Stimulated activated naive CD4-positive, alpha-beta T cell treated with Interleukin-2 at 50 U/mL for 16 hours (primary cell): ENCODE results near the gene ADCY9.
A peak's percentile ranks its signal among the peaks of the same experiment; 100 is the strongest.
"Not testable (repeated sequence)": the region's sequence is repeated elsewhere in the genome, so short reads cannot be mapped to it uniquely, and the experiment has no call there.

Experiments used
- DNase-seq: peaks from one replicate; lab custom pipeline; 2025; lab: John Stamatoyannopoulos, UW

Gene ADCY9

GRCh38 chr16:4116325-4117249, at the start of gene ADCY9:
Gene ADCY9, minus strand, starts transcription at chr16:4116442. Its CDS starts 1,000 bp downstream, at chr16:4115442.
- peak; percentile 72 for DNase-seq

DNA sequence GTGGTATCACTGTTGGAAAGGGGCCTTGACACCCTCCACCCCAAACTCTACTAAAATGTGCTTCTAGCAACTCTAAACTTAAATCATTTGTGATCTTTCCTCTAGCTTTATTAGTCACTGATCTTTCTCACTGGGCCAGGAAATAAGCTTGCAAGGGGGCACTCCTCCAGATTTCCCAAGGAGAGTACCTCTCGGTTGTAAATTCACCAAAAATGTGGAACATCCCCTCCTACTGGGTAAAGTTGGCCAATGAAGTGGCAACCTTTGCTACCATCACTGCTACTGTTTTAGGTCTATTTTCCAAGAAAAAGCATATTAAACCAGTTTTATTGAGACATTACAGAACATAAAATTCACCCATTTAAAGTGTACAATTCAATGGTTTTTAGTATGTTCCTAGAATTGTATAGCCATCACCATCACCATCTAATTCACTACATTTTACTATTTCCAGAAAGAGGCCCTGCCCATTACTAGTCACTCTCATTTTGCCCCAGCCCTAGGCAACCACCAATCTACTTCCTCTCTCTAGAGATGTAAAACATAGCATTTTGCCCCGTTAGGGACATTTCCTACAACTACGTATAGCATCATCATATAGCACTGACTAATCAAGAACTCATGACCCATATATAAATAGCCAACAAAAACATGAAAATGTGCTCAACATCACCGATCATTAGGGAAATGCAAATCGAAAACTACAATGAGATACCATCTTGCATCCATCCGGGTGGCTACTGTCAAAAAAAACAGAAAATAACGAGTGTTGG, 44.6 kb upstream of the ADCY9 start:
- no peak for DNase-seq

- DNase-seq = no peak
These were observed 43.5 kb upstream of the ADCY9 start for GRCh38 chr16:4159726-4160125.

DNA sequence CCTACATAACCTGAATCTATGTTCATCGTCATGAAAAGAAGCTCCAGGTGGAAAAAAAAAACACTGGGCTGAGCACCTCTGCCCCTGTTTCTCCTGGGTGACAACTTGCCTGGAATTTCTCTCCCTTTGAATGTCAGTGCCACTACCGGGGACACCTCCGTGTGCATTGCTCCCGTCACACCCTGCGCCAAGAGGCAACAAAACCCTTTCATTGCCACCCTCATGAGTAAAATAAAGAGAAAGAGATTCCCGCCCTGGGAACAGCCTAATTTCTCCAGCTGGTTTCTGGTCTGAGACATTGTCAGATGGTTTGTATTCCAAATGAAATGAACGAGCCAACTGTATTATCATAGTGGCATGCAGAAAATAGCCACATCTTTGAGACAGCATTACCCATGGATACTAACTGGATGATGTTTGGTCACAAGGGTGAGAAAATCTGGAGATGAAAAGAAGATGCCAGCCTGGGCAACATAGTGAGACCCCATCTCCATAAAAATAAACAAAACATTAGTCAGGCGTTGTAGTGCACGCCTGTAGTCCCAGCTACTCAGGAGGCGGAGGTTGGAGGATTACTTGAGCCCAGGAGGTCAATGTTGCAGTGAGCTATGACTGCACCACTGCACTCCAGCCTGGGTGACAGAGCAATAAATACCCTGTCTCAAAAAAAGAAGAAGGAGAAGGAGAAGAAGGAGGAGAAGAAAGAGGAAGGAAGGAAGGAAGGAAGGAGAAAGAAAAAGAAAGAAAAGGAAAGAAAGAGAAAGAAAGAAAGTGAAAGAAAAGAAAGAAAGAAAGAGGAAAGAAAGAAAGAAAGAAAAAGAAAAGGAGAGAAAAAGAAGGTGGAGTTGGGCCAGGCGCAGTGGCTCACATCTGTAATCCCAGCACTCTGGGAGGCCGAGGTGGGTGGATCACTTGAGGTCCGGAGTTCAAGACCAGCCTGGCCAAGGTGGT, 42.2 kb upstream of the ADCY9 start:
- no peak for DNase-seq

- no peak for DNase-seq
These were observed 41.2 kb upstream of the ADCY9 start for GRCh38 chr16:4157376-4157825.

- not testable (repeated sequence) for DNase-seq
These were observed 40.3 kb upstream of the ADCY9 start for GRCh38 chr16:4156503-4156902.

DNA sequence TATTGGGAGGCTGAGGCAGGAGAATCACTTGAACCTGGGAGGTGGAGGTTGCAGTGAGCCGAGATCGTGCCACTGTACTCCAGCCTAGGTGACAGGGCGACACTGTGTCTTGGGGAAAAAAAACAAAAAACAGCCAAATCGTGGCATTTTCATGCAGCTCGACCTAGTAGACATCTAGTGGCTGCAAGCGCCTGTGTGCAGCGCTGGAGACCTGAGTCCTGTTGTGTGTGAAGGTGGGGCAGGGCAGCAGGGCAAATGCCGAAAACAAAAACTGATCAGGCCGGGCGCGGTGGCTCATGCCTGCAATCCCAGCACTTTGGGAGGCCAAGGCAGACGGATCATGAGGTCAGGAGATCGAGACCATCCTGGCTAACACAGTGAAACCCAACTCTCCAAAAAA, 37.1 kb upstream of the ADCY9 start:
- not testable (repeated sequence) for DNase-seq

DNA sequence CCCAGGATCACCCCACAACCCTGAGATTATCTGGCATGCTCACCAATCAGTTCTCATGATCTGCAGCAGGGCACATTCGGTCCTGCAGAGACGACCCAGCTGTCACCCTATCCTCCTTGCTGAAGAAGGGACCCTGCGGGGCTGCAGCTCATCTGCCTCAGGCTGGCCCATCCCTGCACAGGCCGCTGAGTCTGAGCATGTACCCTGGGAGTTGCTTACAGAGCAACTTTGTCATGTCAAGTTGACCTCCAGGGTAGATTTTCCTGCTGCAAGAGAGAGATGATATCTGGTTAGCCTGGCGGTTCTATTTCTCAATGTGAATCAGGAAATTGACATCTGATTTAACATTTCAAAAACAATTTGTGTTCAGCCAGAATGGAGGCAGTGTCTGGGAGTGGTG, 36.0 kb upstream of the ADCY9 start:
- DNase-seq = no peak

DNA sequence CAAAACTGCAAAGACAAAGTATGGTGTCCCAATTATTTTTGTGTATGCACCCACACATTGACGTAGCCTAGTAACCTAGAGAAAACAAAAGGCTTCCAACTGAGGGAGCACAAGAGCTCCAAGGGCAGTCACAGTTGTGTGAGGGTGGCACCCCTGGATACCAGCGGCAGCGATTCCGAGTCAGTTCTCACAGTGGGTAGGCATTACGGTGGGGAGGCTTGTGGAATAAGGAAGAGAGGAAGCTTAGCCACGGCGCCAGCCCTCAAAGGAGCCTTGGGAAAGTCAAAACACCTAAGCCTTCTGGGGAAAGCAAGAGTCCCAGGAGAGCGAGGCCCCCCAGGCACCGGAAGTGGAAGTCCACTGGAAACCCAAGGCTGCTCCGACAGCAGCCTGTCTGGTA, 31.0 kb upstream of the ADCY9 start:
- DNase-seq = no peak

GRCh38 chr16:4142268-4142667, 26.0 kb upstream of the ADCY9 start:
- DNase-seq = peak; percentile 21

DNA sequence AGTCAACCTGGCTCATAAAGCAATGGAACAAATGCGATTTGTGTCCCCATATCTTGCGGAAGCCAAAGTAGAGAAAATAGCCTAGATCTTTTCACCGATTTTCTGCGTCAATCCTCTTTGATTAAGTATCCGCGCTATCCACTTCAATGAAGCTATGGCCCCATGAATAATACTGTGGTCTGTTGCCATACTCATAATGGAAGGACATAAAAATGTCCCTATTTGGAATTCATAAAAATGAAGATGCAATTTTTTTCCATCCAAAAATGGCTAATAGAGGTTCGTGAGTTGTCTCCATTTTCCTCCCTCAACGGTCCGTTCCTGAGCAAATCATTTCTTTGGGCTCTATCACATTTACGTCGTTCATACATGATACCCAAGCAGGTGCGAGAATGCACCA, 25.4 kb upstream of the ADCY9 start:
- no peak for DNase-seq

DNA sequence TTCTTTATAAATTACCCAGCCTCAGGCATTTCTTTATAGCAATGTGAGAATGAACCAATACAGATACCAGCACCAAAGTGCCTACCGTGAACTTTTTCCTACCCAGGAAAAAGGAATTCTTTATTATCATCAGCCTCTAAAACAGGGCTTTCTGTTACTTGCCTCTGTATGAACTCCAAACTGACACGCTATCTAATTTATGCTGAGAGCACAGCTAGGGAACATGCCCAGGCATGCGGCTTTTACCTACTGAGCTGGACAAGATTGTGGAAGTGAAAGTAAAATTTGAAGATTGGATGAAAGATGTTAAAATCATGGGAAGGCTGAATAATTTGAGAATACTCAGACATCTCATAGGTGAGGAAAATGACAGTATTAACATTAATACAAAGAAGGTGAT, 24.4 kb upstream of the ADCY9 start:
- no peak for DNase-seq

DNA sequence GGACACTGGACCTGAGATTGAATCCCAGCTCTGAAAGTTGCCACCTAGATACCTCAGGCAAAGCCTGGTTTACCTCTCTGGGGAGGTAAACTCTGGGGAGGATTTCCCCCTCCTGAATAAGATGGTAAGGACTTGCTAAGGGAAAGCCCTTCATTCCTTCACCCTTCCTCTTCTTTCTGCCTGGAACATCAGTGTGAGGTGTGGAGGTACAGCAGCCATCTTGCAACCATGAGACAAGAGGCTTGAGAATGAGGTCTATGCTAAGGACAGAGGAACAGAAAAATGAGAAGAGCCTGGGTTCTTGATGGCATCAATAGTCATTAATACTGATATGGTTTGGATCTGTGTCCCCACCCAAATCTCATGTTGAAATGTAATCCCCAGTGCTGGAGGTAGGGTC, 23.7 kb upstream of the ADCY9 start:
- no peak for DNase-seq

GRCh38 chr16:4138713-4139112, 22.5 kb upstream of the ADCY9 start:
- no peak for DNase-seq

GRCh38 chr16:4137438-4137837, 21.2 kb upstream of the ADCY9 start:
- DNase-seq = no peak

DNA sequence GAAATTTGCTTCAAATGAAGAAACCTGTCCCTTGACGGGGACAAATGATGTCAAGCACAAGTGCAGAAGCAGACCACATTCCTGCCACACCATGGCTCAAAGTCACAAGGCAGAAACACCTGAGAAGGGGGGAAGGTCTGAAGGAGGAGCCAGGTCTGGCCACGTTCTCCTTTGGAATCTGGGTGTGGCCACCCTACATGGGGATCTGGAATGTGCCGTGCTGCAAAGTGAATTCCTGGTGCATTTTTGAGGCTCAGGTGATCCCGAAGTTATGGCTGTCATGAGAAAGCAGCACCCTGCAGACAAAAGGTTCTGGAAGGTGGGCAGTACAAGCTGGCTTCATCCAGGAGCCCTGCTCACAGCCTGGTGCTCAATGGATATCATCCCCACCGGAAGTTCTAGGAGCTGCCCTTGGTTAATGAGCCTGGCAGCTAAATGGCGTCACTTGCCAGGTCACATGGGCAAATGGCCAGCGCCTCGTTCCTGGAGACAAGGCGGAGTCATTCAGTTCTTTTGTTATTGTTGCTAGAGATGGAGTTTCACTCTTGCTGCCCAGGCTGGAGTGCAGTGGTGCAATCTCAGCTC, 20.1 kb upstream of the ADCY9 start:
- DNase-seq = no peak

GRCh38 chr16:4135537-4135936, 19.3 kb upstream of the ADCY9 start:
- DNase-seq = no peak

- no peak for DNase-seq
These were observed 17.7 kb upstream of the ADCY9 start for GRCh38 chr16:4133897-4134372.

GRCh38 chr16:4131621-4132020, 15.4 kb upstream of the ADCY9 start:
- no peak for DNase-seq

DNA sequence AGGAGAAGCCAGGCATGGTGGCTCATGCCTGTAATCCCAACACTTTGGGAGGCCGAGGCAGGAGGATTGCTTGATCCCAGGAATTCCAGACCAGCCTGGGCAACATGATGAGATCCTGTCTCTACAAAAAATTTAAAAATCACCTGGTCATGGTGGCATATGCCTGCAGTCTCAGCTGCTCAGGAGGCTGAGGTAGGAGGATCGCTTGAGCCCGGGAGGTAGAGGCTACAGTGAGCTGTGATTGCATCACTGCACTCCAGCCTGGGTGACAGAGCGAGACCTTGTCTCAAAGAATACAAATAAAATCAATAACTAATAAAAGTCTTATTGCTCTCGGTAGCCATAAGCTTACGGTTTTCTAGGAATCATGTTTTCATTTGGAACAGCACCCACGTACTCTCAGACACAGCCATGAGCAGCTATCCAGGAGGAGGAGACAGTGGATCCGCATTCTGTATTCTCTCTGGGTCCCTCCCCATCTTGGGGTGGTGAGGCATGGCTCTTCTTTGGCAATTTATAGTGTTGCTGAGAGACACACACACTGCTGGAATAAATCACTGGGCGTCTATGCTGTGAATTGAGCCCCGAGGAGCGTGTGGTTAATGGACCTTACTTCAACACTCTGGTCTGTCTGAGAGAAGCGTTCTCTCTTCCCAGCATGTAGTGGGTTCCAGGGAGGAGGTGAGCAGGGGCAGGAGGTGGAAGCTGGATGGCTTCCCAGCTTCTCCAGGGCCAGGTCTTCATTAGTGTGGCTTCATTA, 8.5 kb upstream of the ADCY9 start:
- no peak for DNase-seq
